NCI-H345 treated with DMSO at 0.1 percent for 48 hours (cell line): ENCODE results near the gene CNOT6.
"Not testable (repeated sequence)": the region's sequence is repeated elsewhere in the genome, so short reads cannot be mapped to it uniquely, and the experiment has no call there.

Experiments
- DNase-seq: peaks from one replicate; lab custom pipeline; 2025; ENCODE audit not compliant: unreplicated experiment; lab: John Stamatoyannopoulos, UW

Gene CNOT6

DNA sequence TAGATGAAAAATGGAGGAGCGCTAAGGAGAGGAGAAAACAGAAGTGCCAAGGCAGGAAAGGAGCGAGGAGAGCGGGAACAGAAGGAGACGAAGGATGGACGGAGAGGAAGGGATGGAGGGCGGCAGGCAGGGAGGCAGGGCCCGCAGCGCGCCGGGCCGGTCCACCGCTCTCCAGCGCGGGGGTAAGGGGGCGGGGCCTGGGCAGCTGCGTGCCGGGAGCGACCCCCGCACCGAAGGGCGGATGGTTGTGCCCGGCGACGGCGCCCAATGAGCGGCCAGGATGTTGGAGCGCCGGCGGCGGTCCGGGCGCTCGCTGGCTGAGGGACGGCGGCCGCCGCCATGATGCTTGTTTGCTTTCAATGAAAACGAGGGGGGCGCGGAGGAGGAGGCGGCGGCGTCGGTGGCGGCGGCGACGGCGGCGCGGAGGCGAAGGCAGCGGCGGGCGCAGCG lies at the start of gene CNOT6:
Gene CNOT6, plus strand, starts transcription at position 320 of the 450 bp plus-strand sequence. CDS start 34,898 bp downstream, outside the sequence.
- DNase-seq = peak; percentile 85

DNA sequence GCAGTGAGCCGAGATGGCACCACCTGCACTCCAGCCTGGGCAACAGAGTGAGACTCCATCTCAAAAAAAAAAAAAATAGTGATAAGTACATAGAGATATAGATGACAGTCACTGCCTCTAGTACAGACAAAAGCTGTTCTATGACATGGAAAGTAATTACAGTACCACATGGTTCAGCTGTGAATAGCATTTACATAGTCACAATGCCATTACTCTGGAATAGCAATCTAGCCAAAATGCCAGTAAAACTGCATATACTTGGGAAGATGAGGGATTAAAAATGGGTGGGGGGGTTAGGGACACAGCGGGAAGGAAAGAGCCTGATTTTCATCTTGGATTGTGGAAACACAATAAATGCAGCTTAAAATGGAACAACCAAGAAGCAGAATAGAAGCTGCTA lies 39.4 kb upstream of the CNOT6 start:
- no peak for DNase-seq

DNA sequence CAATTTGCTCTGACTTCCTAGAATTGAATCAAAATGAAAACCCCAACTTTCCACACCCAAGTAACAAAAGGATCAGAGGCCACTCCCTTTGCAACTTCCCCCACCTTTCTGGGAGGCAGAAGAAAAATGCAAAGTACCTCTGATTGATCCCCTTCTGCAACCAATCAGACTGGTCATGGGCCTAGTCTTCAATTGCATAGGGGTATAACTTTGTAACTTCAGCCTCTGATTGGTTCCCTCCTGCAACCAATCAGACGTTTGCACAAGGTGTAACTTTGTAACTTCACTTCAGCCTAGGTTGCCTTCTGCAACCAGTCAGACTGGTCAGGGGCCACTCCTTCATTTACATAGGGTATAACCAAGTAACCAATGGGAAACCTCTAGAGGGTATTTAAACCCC lies 38.3 kb upstream of the CNOT6 start:
- DNase-seq = no peak

DNA sequence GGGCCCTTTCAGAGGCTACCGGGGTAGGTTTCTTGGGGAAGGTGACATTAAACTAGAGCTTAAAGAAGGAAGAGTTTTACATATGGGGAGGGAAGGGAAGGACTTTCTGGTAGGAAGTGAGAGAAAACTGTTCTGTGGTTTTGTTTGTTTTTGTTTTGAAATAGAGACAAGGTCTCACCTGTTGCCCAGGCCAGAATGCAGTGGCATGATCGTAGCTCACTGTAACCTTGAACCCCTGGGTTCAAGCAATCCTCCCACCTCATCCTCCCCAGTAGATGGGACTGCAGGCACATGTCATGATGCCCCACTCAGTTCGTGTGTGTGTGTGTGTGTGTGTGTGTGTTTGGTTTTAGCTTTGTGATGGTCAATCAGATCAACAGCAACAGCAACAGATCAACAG lies 37.4 kb upstream of the CNOT6 start:
- DNase-seq = no peak

- not testable (repeated sequence) for DNase-seq
Measured at GRCh38 chr5:180458852-180459673, 35.1 kb upstream of the CNOT6 start.

DNA sequence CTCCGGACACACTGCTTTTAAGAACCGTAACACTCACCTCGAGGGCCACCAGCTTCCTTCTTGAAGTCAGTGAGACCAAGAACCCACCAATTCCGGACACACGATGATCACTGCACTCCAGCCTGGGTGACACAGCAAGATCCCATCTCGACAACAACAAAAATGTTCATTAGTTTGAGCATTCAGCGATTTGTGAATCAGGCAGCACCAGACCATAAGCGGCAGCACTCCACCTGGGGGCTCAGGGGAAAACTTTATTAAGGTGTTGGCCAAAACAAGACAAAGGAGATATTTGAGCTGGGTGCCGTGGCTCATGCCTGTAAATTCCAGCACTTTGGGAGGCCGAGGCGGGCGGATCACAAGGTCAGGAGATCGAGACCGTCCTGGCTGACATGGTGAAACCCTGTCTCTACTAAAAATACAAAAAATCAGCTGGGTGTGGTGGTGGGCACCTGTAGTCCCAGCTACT lies 34.5 kb upstream of the CNOT6 start:
- not testable (repeated sequence) for DNase-seq

- no peak for DNase-seq
Measured at GRCh38 chr5:180460834-180461233, 33.3 kb upstream of the CNOT6 start.

DNA sequence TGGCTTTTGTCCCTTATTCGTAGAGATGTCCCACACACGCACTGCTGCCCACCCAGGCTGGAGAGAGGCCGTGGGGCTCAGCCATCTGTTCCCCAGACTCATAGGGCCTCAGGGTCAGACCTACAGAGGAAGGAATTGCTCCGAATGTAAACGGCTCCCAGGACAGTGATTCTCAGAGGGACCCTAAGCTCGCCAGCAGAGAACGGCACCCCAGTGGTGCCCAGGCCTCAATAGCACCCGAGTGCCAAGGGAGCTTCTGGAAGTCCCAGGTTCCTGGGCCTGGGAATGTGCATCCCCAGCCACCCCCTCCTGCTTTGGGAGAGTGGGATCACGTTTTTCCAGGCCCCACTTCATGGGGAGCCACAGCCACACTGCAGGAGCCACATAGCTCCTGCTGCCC lies 32.9 kb upstream of the CNOT6 start:
- no peak for DNase-seq

DNA sequence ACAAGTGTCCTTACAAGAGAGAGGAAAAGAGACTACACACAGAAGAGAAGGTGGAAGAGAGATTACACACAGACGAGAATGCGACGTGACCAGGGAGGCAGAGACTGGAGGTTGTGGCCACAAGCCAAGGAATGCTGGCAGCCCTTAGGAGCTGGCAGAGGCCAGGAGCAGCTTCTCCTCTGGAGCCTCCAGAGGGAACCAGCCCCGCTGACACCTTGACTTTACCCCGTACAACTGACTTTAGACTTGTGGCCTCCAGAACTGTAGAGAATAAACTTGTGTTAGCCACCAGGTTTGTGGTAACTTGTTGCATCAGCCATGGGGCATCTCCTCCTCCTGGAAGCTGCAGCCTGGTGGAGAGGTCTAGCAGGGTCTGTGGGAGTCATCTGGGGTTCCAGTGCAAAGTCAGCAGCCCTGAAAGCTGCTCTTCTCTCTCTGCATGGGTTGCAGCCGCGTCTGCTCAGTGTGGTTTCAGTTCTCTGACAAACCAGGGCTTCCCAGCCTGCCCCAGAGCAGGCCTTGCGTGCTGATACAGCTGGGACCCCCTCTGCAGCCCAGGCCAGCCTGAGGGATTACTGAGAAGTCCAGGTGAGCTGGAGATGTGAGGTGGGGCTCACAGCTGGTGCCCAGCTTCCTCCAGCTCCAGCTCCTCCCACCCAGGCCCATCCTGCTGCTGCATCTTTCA lies 30.8 kb upstream of the CNOT6 start:
- DNase-seq = no peak

DNA sequence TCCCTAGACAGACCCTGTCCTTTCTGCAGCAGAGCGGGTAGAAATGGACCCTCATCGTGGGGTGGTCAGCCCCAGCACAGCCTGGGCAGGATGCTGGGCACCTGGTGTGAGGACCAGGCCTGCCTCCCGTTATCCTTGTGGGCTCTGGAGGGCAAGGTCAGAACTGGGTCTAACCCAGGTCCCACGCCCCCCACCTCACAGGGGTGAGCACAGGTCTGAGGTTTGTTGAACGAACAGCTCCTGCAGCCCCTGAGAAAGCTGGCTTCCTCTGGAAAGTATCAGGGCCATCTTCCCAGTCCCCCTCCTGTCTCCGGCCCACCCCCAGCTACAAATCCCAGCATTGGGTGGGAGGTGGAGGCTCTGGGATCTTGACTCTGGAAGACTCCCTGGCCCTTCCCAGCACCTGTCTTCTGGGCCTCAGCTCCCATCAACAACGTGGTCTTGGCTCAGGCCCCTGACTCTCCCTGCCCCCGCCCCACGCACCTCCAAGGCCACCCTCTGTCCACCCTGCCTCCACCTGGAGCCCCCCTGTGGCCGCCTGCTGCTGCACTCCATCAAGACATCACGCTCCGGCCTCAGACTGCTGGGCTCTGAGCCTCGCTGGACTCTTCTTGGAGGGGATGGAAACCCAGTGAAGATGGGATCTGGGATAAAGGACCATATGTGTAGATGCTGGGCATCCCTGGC lies 30.1 kb upstream of the CNOT6 start:
- no peak for DNase-seq

DNA sequence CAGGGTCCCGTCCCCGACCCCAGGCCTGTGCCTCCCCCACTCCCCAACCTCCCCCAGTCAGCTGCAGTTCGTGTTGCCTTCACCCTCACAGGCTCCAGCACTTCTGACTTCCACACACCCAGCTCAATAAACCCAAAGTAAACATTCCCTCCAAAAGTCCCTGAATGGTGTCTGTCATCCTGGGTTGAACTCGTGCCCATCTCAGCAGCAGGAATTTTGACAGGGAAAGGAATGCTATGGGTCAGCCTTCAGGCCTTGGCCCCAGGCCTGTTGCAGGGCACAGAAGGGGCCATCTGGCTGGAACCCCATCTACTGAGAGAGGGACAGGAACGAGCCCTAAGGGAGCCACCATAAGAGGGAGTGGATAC lies 29.6 kb upstream of the CNOT6 start:
- DNase-seq = no peak

DNA sequence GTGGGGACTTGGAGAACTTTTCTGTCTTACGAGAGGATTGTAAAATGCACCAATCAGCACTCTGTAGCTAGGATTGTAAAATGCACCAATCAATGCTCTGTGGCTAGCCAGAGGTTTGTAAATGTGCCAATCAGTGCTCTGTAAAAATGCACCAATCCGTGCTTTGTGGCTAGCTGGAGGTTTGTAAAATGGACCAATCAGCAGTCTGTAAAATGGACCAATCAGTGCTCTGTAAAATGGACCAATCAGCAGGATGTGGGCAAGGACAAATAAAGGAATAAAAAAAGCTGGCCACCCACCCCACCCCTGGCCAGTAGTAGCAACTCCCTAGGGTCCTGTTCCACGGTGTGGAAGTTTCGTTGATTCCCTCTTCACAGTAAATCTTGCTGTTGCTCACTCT lies 29.1 kb upstream of the CNOT6 start:
- not testable (repeated sequence) for DNase-seq

GRCh38 chr5:180466316-180466715 lies 27.9 kb upstream of the CNOT6 start:
- no peak for DNase-seq

- DNase-seq = no peak
Measured at GRCh38 chr5:180467028-180467975, 26.9 kb upstream of the CNOT6 start.

DNA sequence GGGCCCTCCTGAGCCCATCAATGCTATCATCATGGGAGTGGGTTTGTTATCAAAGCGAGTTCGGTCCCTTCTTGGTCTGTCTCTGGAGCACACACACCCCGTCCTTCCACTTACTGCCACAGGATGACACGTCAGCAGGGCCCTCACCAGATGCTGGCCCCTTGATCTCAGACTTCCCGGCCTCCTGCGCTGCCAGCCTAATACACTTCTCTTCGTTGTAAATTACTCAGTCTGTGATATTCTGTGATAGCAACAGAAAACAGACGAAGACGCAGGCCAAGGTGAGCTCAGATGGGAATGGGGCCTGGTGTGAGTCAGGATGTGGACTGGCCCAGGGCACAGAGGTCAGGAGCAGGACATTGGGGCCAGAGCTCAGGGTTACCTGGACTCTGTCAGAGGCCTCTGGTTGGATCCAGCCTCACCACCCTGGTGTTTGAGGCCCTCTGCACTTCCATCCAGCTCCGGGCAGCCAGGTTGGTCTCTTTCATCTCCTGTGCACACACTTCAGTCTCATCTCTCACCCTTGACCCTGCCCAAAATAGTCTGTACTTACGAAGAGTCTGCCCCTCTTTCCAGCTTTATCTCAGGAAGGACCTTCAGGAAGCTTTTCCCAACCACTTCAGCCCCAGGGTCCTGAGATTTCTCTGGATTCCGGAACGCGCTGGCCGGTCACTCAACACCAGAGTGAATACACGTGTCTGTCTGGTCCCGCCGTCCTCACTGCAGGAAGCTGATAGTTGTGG lies 26.0 kb upstream of the CNOT6 start:
- DNase-seq = no peak

GRCh38 chr5:180468732-180469585 lies 25.2 kb upstream of the CNOT6 start:
- no peak for DNase-seq

DNA sequence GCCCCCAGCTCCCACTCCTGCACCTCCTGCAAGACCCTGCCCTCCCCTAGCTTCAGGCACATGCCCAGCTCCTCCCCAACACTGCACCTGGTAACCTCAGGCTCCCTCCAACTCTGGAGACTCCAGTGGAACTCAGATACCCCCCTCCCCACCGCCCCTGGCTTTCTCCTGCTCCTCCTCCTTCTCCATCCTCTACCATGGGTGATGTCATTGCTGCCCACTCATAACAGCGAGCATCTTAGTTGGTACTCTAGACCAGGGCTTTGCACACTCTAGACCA lies 24.7 kb upstream of the CNOT6 start:
- DNase-seq = no peak

DNA sequence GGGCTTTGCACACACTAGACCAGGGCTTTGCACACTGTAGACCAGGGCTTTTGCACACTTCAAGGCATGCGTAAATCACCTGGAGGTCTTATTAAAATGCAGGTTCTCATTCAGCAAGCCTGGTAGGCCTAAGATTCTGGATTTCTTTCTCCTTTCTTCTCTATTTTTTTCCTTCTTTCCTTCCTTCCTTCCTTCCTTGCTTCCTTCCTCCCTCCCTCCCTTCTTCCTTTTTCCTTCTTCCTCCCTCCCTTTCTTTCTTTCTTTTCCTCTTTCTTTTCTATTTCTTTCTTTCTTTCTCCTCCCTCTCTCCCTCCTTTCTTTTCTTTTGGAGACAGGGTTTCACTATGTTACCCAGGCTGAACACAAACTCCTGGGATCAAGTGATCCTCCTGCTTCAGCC lies 24.3 kb upstream of the CNOT6 start:
- no peak for DNase-seq

DNA sequence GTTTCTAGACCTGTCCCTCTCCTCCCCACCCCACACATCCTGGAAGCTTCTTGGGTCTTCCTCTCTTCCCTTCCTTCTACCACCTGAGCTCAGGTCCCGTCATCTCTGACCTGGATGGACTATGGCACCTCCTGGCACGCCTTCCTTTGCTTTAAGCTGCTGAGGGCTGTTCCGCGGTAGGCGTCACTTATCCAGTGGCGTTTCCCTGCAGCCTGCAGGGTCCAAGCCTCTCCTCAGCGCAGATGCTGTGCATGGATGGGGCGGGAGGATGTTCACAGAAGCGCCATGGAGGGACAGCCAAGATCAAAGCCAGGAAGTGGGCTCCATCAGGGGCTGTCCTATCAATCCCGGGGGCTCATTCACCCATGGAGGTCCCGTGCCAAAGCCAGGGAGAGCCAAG lies 23.8 kb upstream of the CNOT6 start:
- DNase-seq = no peak
